GM19035 (cell line): ENCODE results near the gene EBF3.

Experiments
- ATAC-seq: cut with Tn5 transposase; IDR thresholded peaks from one replicate; pipeline ENCODE4 v1.9.1; 2021; ENCODE audit not compliant: unreplicated experiment

The EBF3 gene

GRCh38 chr10:129857242-129857960, 106.7 kb downstream of the EBF3 start:
- no peak for ATAC-seq

- ATAC-seq, result no peak
Measured at GRCh38 chr10:129855836-129856563, 108.1 kb downstream of the EBF3 start.

GRCh38 chr10:129854796-129855705, 109.0 kb downstream of the EBF3 start:
- ATAC-seq, result no peak

- ATAC-seq, result no peak
Measured at GRCh38 chr10:129854158-129854557, 109.9 kb downstream of the EBF3 start.

GRCh38 chr10:129853562-129853903, 110.5 kb downstream of the EBF3 start:
- no peak for ATAC-seq

- ATAC-seq, result no peak
Measured at GRCh38 chr10:129852829-129853561, 111.1 kb downstream of the EBF3 start.

- no peak for ATAC-seq
Measured at GRCh38 chr10:129851941-129852640, 112.0 kb downstream of the EBF3 start.

- ATAC-seq, result no peak
Measured at GRCh38 chr10:129850790-129851189, 113.3 kb downstream of the EBF3 start.

- no peak for ATAC-seq
Measured at GRCh38 chr10:129850316-129850715, 113.8 kb downstream of the EBF3 start.

- no peak for ATAC-seq
Measured at GRCh38 chr10:129849853-129850252, 114.2 kb downstream of the EBF3 start.

- ATAC-seq, result no peak
Measured at GRCh38 chr10:129849452-129849750, 114.7 kb downstream of the EBF3 start.

GRCh38 chr10:129848696-129849451, 115.2 kb downstream of the EBF3 start:
- no peak for ATAC-seq

- no peak for ATAC-seq
Measured at GRCh38 chr10:129847741-129848483, 116.2 kb downstream of the EBF3 start.

- ATAC-seq, result no peak
Measured at GRCh38 chr10:129846991-129847391, 117.1 kb downstream of the EBF3 start.

- ATAC-seq, result no peak
Measured at GRCh38 chr10:129845111-129845753, 118.8 kb downstream of the EBF3 start.

- ATAC-seq, result no peak
Measured at GRCh38 chr10:129844216-129844766, 119.8 kb downstream of the EBF3 start.

GRCh38 chr10:129843702-129844101, 120.4 kb downstream of the EBF3 start:
- no peak for ATAC-seq

- no peak for ATAC-seq
Measured at GRCh38 chr10:129843131-129843541, 120.9 kb downstream of the EBF3 start.
